HCT116 (cell line): ENCODE measurements around the gene ODF4. TPM values are rescaled to one million over a fixed set of nuclear protein-coding genes. Genes with fewer than 3 reads are reported as not detected.
A peak's percentile ranks its signal among the peaks of the same experiment; 100 is the strongest.

Source experiments
- ATAC-seq: fragments of 200-7000 bp; cut with Tn5 transposase; 2 replicates; pipeline ENCODE4 v1.9.1; 2020; ENCODE audit warnings: mild to moderate bottlenecking, moderate library complexity
- BruUV-seq: library from RNA; stranded (reverse); fragments of 400-500 nt; replicated peaks from 2 replicates; lab custom pipeline; 2021; lab: Mats Ljungman, UMichigan
- CTCF ChIA-PET: fragments of 300-600 bp; sonication (Branson Sonifier 250); formaldehyde crosslinking; loops from one replicate; lab custom pipeline; 2021; ENCODE audit warnings: antibody characterized with exemption; lab: Charles Lee
- POLR2A ChIA-PET: fragments of 300-600, 350-600 bp; sonication (Branson Sonifier 250); formaldehyde crosslinking; loops from one replicate; lab custom pipeline; 2021; ENCODE audit warnings: antibody characterized with exemption; lab: Charles Lee
- RAD21 ChIA-PET, 2 experiments: fragments of 300-600 bp; sonication (Branson Sonifier 250); formaldehyde crosslinking; loops; one replicate each; lab custom pipeline; 2023; ENCODE audit warnings: low total read pairs in 2 of 2; ENCODE audit not compliant: uncharacterized antibody in 2 of 2, unreplicated experiment in 2 of 2, low non-redundant PET in 1 of 2; lab: Charles Lee
- DNase-seq: peaks from one replicate; pipeline ENCODE4 v3.0.0-alpha.2; 2010; ENCODE audit warnings: low read depth, low spot score
- H2AFZ ChIP-seq: fragments of 200-600 bp; shearing (Covaris generic), sonication (generic); 2 replicates; pipeline ENCODE4 v1.6.1; 2017; ENCODE audit warnings: low read depth, mixed run types, mixed read lengths, antibody characterized with exemption, low read length; ENCODE audit not compliant: poor library complexity, severe bottlenecking
- H3K27ac ChIP-seq: 2 replicates; pipeline ENCODE4 v1.5.1; 2012; ENCODE audit warnings: low read depth, low read length
- H3K27me3 ChIP-seq: fragments of 200-600 bp; sonication (generic); 2 replicates; pipeline ENCODE4 v1.6.1; 2016; ENCODE audit warnings: mixed run types, low read length, mixed read lengths; ENCODE audit not compliant: insufficient read depth
- H3K36me3 ChIP-seq, 2 experiments: fragments of 200-500 bp in 1 of 2; fragments of 200-600 bp in 1 of 2; sonication (Bioruptor generic) in 1 of 2; sonication (generic) in 1 of 2; 2 replicates each; pipeline versions ENCODE4 v1.5.1 to v1.6.1; 2014 to 2016; ENCODE audit warnings: low read length in 2 of 2, inconsistent platforms in 1 of 2, mixed read lengths in 1 of 2, mixed run types in 1 of 2; ENCODE audit not compliant: insufficient read depth in 2 of 2, control insufficient read depth in 1 of 2
- H3K4me1 ChIP-seq, 2 experiments: fragments of 200-600 bp in 1 of 2; sonication (generic) in 1 of 2; 2 replicates each; pipeline versions ENCODE4 v1.5.1 to v1.6.1; 2012 to 2017; ENCODE audit warnings: low read length in 2 of 2, inconsistent platforms in 1 of 2, mild to moderate bottlenecking in 1 of 2, mixed read lengths in 1 of 2, mixed run types in 1 of 2, moderate library complexity in 1 of 2; ENCODE audit not compliant: insufficient read depth in 2 of 2, control insufficient read depth in 1 of 2
- H3K4me2 ChIP-seq: fragments of 200-600 bp; sonication (generic); 2 replicates; pipeline ENCODE4 v1.6.1; 2017; ENCODE audit warnings: mixed run types, low read length, mixed read lengths
- H3K4me3 ChIP-seq, 2 experiments: fragments of 200-600 bp in 1 of 2; sonication (generic) in 1 of 2; replicated peaks in 1 of 2; 2 replicates each; pipeline ENCODE4 v1.5.1; 2011 to 2016; ENCODE audit warnings: low read length in 2 of 2, control low read depth in 1 of 2, low read depth in 1 of 2, mild to moderate bottlenecking in 1 of 2, mixed read lengths in 1 of 2, mixed run types in 1 of 2
- H3K79me2 ChIP-seq: fragments of 200-600 bp; sonication (generic); 2 replicates; pipeline ENCODE4 v1.6.1; 2017; ENCODE audit warnings: mild to moderate bottlenecking, mixed run types, low read length, moderate library complexity, mixed read lengths; ENCODE audit not compliant: insufficient read depth
- H3K9ac ChIP-seq: fragments of 200-600 bp; sonication (generic); 2 replicates; pipeline ENCODE4 v1.6.1; 2016; ENCODE audit warnings: low read length, mixed read lengths
- H3K9me2 ChIP-seq: fragments of 200-600 bp; sonication (generic), shearing (Covaris generic); 2 replicates; pipeline ENCODE4 v1.6.1; 2017; ENCODE audit warnings: mixed run types, mild to moderate bottlenecking, moderate library complexity; ENCODE audit not compliant: insufficient read depth
- H3K9me3 ChIP-seq, 2 experiments: fragments of 200-500 bp in 1 of 2; fragments of 200-600 bp in 1 of 2; sonication (Bioruptor generic) in 1 of 2; sonication (generic) in 1 of 2; 2 replicates each; pipeline ENCODE4 v1.6.1; 2014 to 2017; ENCODE audit warnings: low read length in 2 of 2, mixed read lengths in 2 of 2, inconsistent platforms in 1 of 2, low read depth in 1 of 2, mild to moderate bottlenecking in 1 of 2, mixed run types in 1 of 2, moderate library complexity in 1 of 2; ENCODE audit not compliant: control insufficient read depth in 1 of 2, insufficient read depth in 1 of 2
- H4K20me1 ChIP-seq: fragments of 200-600 bp; sonication (generic), shearing (Covaris generic); 2 replicates; pipeline ENCODE4 v1.6.1; 2017; ENCODE audit warnings: mixed run types, mild to moderate bottlenecking, moderate library complexity; ENCODE audit not compliant: insufficient read depth
- CBX3 ChIP-seq: IDR thresholded peaks from 2 replicates; pipeline ENCODE4 v1.6.1; 2012; ENCODE audit warnings: low read depth
- CTCF ChIP-seq, 3 experiments: fragments of 200-600 bp in 1 of 3; sonication (generic) in 1 of 3; IDR thresholded peaks in 2 of 3; conservative IDR thresholded peaks in 1 of 3; 2 replicates each; pipeline ENCODE4 v1.5.1; 2012 to 2017; ENCODE audit warnings: low read depth in 2 of 3, low read length in 2 of 3, antibody characterized with exemption in 1 of 3, borderline replicate concordance in 1 of 3, control low read depth in 1 of 3, mild to moderate bottlenecking in 1 of 3, mixed read lengths in 1 of 3, mixed run types in 1 of 3, moderate library complexity in 1 of 3; ENCODE audit not compliant: insufficient read depth in 1 of 3
- ELF1 ChIP-seq: IDR thresholded peaks from 2 replicates; pipeline ENCODE4 v1.6.1; 2012; ENCODE audit warnings: low read depth, borderline replicate concordance
- EZH2phosphoT487 ChIP-seq: fragments of 200-600 bp; IDR thresholded peaks from 2 replicates; pipeline ENCODE4 v1.6.1; 2018; ENCODE audit warnings: antibody characterized with exemption, borderline replicate concordance
- POLR2A ChIP-seq: IDR thresholded peaks from 2 replicates; pipeline ENCODE4 v1.7.0; 2011; ENCODE audit warnings: borderline replicate concordance; ENCODE audit not compliant: insufficient read depth, insufficient read length; ENCODE audit errors: extremely low read depth
- POLR2AphosphoS5 ChIP-seq: IDR thresholded peaks from 2 replicates; pipeline ENCODE4 v1.6.1; 2011; ENCODE audit warnings: mild to moderate bottlenecking, low read depth, low read length, moderate library complexity
- RAD21 ChIP-seq: IDR thresholded peaks from 2 replicates; pipeline ENCODE4 v1.6.1; 2012; ENCODE audit warnings: low read depth, mild to moderate bottlenecking
- REST ChIP-seq: IDR thresholded peaks from 2 replicates; pipeline ENCODE4 v1.6.1; 2012; ENCODE audit warnings: low read depth
- SIN3A ChIP-seq: IDR thresholded peaks from 2 replicates; pipeline ENCODE4 v1.6.1; 2012; ENCODE audit warnings: low read depth
- SP1 ChIP-seq: IDR thresholded peaks from 2 replicates; pipeline ENCODE4 v1.6.1; 2012; ENCODE audit warnings: low read depth
- SRF ChIP-seq: IDR thresholded peaks from 2 replicates; pipeline ENCODE4 v1.6.1; 2012; ENCODE audit warnings: low read depth
- ZNF274 ChIP-seq: fragments of 200-500 bp; sonication (Bioruptor generic); IDR thresholded peaks from 2 replicates; pipeline ENCODE4 v1.6.1; 2014; ENCODE audit warnings: mild to moderate bottlenecking, low read depth, low read length, inconsistent platforms
- intact Hi-C: fragments of 100-400 bp; cut with micrococcal nuclease; formaldehyde crosslinking; loops from 2 replicates; pipeline ENCODE4 v1.10.0; 2022
- total RNA-seq: library from RNA; stranded (reverse); gene quantifications from one replicate; pipeline ENCODE4 v1.2.1, GENCODE V29; 2021; ENCODE audit not compliant: unreplicated experiment
- TF ChIP-seq, protein P1 (sequence below): IDR thresholded peaks from 2 replicates; pipeline ENCODE4 v1.6.1; 2012

ODF4 gene
- total RNA-seq, 1 experiment from 2014 or later: not detected

- no peaks in the 10 kb centered on the region for H3K9me2 ChIP-seq
These were observed 15.5 kb upstream of the ODF4 start for GRCh38 chr17:8324132-8324531.

GRCh38 chr17:8324923-8325322 lies 14.7 kb upstream of the ODF4 start:
- DNase-seq: no peak
- H3K79me2 ChIP-seq: no peaks in the 10 kb centered on the region
- intact Hi-C loops: no loop called here
- ChIA-PET RAD21 (no interaction called here), POLR2A (no interaction called here), CTCF (no interaction called here)
- no peaks in the 10 kb centered on the region for H3K36me3 ChIP-seq
- no peak overlapping the region for H3K4me3 ChIP-seq
- no peak overlapping the region for H3K9ac ChIP-seq
- H4K20me1 ChIP-seq: no peaks in the 10 kb centered on the region
- no peaks in the 10 kb centered on the region for H3K9me3 ChIP-seq
- H3K4me1 ChIP-seq: no peaks in the 10 kb centered on the region
- TF ChIP-seq ZNF274 (no peak), SRF (no peak), POLR2AphosphoS5 (no peak), RAD21 (no peak), SIN3A (no peak), REST (no peak), POLR2A (no peak), CTCF (IDR thresholded peaks at IDR 0.05 in 2 of 3, conservative IDR thresholded peaks at IDR 0.05 in 1 of 3; ENCODE audit: borderline replicate concordance in 1 of 3, insufficient read depth in 1 of 3, low read depth in 2 of 3, low read length in 2 of 3) (no peak), EZH2phosphoT487 (no peak), CBX3 (no peak)
- TF ChIP-seq, protein P1, sequence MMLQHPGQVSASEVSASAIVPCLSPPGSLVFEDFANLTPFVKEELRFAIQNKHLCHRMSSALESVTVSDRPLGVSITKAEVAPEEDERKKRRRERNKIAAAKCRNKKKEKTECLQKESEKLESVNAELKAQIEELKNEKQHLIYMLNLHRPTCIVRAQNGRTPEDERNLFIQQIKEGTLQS: no peak
- TF ChIP-seq, all 23 proteins: peak for 0
- H3K9me2 ChIP-seq: no peaks in the 10 kb centered on the region
- no peak overlapping the region for H3K4me2 ChIP-seq
- no TSS peak for BruUV-seq
- no peak overlapping the region for H2AFZ ChIP-seq
- ATAC-seq: no peak
- no peak overlapping the region for H3K27ac ChIP-seq
- H3K27me3 ChIP-seq: no peaks in the 10 kb centered on the region

More at GRCh38 chr17:8324132-8324531, 15.5 kb upstream of the ODF4 start:
- TF ChIP-seq SP1 (no peak), ELF1 (no peak)
- Histone ChIP-seq H3K27me3 (no peaks in the 10 kb centered on the region), H3K4me2 (no peak overlapping the region), H3K36me3 (no peaks in the 10 kb centered on the region), H3K27ac (no peak overlapping the region), H3K79me2 (no peaks in the 10 kb centered on the region), H3K9me3 (no peaks in the 10 kb centered on the region), H3K4me3 (no peak overlapping the region), H3K9ac (no peak overlapping the region), H4K20me1 (no peaks in the 10 kb centered on the region), H3K4me1 (no peaks in the 10 kb centered on the region), H2AFZ (no peak overlapping the region)
- ChIA-PET POLR2A (no interaction called here), RAD21 (no interaction called here), CTCF (no interaction called here)
- DNase-seq (no peak), ATAC-seq (0 out of 2 replicates have a peak, but pooled peaks have one; percentile 12)
- intact Hi-C loops: no loop called here
- BruUV-seq: no TSS peak
